Suprapubic skin (tissue), 3 donors: Measurements from ENCODE around the gene LYZL1.

Source experiments
- POLR2AphosphoS5 ChIP-seq, 3 donors: sonication (generic); formaldehyde crosslinking; IDR thresholded peaks; one replicate each; pipeline ENCODE4 v1.6.1; 2017; ENCODE audit warnings: antibody characterized with exemption in 3 of 3
- TF ChIP-seq, protein P1 (sequence below), 2 donors: fragments of 200-600 bp in 1 of 2; fragments of 450-650 bp in 1 of 2; sonication (generic) in 1 of 2; IDR thresholded peaks; one replicate each; pipeline ENCODE4 v1.5.1; 2016 to 2019; ENCODE audit warnings: antibody characterized with exemption in 2 of 2, mild to moderate bottlenecking in 1 of 2, moderate library complexity in 1 of 2

GRCh38 chr10:29270883-29271282 lies 18.0 kb upstream of the LYZL1 start:
- no peak for TF ChIP-seq POLR2AphosphoS5 (IDR thresholded peaks at IDR 0.05)
- TF ChIP-seq, protein P1, sequence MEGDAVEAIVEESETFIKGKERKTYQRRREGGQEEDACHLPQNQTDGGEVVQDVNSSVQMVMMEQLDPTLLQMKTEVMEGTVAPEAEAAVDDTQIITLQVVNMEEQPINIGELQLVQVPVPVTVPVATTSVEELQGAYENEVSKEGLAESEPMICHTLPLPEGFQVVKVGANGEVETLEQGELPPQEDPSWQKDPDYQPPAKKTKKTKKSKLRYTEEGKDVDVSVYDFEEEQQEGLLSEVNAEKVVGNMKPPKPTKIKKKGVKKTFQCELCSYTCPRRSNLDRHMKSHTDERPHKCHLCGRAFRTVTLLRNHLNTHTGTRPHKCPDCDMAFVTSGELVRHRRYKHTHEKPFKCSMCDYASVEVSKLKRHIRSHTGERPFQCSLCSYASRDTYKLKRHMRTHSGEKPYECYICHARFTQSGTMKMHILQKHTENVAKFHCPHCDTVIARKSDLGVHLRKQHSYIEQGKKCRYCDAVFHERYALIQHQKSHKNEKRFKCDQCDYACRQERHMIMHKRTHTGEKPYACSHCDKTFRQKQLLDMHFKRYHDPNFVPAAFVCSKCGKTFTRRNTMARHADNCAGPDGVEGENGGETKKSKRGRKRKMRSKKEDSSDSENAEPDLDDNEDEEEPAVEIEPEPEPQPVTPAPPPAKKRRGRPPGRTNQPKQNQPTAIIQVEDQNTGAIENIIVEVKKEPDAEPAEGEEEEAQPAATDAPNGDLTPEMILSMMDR (IDR thresholded peaks at IDR 0.05) = no peak
